HepG2 (cell line): ENCODE data around the gene UCN2. TPM values are rescaled to one million over a fixed set of nuclear protein-coding genes. Genes with fewer than 3 reads are reported as not detected.

ENCODE experiments used
- AHDC1 ChIP-seq: sonication (generic); formaldehyde crosslinking; IDR thresholded peaks from 2 replicates; pipeline ENCODE4 v1.5.1; 2020; ENCODE audit warnings: mild to moderate bottlenecking, missing genetic modification reagents, borderline replicate concordance
- AKAP8 ChIP-seq: sonication (generic); formaldehyde crosslinking; IDR thresholded peaks from 2 replicates; pipeline ENCODE4 v1.5.1; 2020; ENCODE audit warnings: mild to moderate bottlenecking, missing genetic modification reagents
- ARNT ChIP-seq: fragments of 450-650 bp; IDR thresholded peaks from 2 replicates; pipeline ENCODE4 v1.6.1; 2017
- ATF4 ChIP-seq, 2 experiments: fragments of 450-650 bp in 1 of 2; sonication (generic) in 1 of 2; formaldehyde crosslinking; IDR thresholded peaks; 2 replicates each; pipeline versions ENCODE4 v1.5.0 to v1.8.0; 2020 to 2022; ENCODE audit warnings: mild to moderate bottlenecking in 1 of 2, missing genetic modification reagents in 1 of 2
- ELF1 ChIP-seq: sonication (generic); formaldehyde crosslinking; IDR thresholded peaks from 2 replicates; pipeline ENCODE4 v1.4.0; 2020; ENCODE audit warnings: missing genetic modification reagents
- FOXP1 ChIP-seq, 2 experiments: fragments of 450-650 bp in 1 of 2; IDR thresholded peaks; 2 replicates each; pipeline ENCODE4 v1.6.1; 2017 to 2018; ENCODE audit warnings: antibody characterized with exemption in 1 of 2
- GTF3A ChIP-seq: sonication (generic); formaldehyde crosslinking; conservative IDR thresholded peaks from 2 replicates; pipeline ENCODE4 v1.4.0; 2020; ENCODE audit warnings: mild to moderate bottlenecking, missing genetic modification reagents
- HIVEP1 ChIP-seq: sonication (generic); formaldehyde crosslinking; IDR thresholded peaks from 2 replicates; pipeline ENCODE4 v1.4.0; 2020; ENCODE audit warnings: mild to moderate bottlenecking, missing genetic modification reagents
- HMGA1 ChIP-seq: sonication (generic); formaldehyde crosslinking; conservative IDR thresholded peaks from 2 replicates; pipeline ENCODE4 v1.4.0; 2020; ENCODE audit warnings: missing genetic modification reagents
- HNRNPL ChIP-seq: fragments of 200-400 bp; formaldehyde crosslinking; IDR thresholded peaks from 2 replicates; pipeline ENCODE4 v1.6.1; 2017; ENCODE audit warnings: mild to moderate bottlenecking, low read depth, low read length
- PCBP1 ChIP-seq: fragments of 200-400 bp; formaldehyde crosslinking; IDR thresholded peaks from 2 replicates; pipeline ENCODE4 v1.6.1; 2017; ENCODE audit warnings: mild to moderate bottlenecking, low read depth, low read length, borderline replicate concordance
- PTBP1 ChIP-seq: fragments of 200-400 bp; formaldehyde crosslinking; IDR thresholded peaks from 2 replicates; pipeline ENCODE4 v1.6.1; 2018; ENCODE audit warnings: low read length, low read depth; ENCODE audit not compliant: poor library complexity, severe bottlenecking
- RBFOX2 ChIP-seq: fragments of 200-400 bp; formaldehyde crosslinking; IDR thresholded peaks from 2 replicates; pipeline ENCODE4 v1.6.1; 2017; ENCODE audit warnings: low read depth, mild to moderate bottlenecking, low read length
- TEAD2 ChIP-seq: sonication (generic); formaldehyde crosslinking; IDR thresholded peaks from 2 replicates; pipeline ENCODE4 v1.9.0; 2021; ENCODE audit warnings: missing genetic modification reagents
- TERF1 ChIP-seq: sonication (generic); formaldehyde crosslinking; IDR thresholded peaks from 2 replicates; pipeline ENCODE4 v1.8.0; 2022; ENCODE audit warnings: mild to moderate bottlenecking, missing genetic modification reagents, moderate library complexity
- UBTF ChIP-seq: sonication (generic); formaldehyde crosslinking; IDR thresholded peaks from 2 replicates; pipeline ENCODE4 v1.4.0; 2020; ENCODE audit warnings: mild to moderate bottlenecking, missing genetic modification reagents
- YEATS4 ChIP-seq: sonication (generic); formaldehyde crosslinking; IDR thresholded peaks from 2 replicates; pipeline ENCODE4 v1.4.0; 2020; ENCODE audit warnings: missing genetic modification reagents, borderline replicate concordance
- ZNF431 ChIP-seq: sonication (generic); formaldehyde crosslinking; IDR thresholded peaks from 2 replicates; pipeline ENCODE4 v1.9.0; 2022; ENCODE audit warnings: missing genetic modification reagents, low read depth, mild to moderate bottlenecking, borderline replicate concordance
- ZNF766 ChIP-seq: sonication (generic); formaldehyde crosslinking; IDR thresholded peaks from 2 replicates; pipeline ENCODE4 v1.5.0; 2020; ENCODE audit warnings: missing genetic modification reagents, borderline replicate concordance
- polyA plus RNA-seq, 8 experiments: library from polyadenylated mRNA; depleted of rRNA in 3 of 8; stranded (reverse) in 7 of 8; unstranded in 1 of 8; fragments of >200 nt; fragmentation: Illumina TruSeq in 4 of 8; extraction: Trizol in 4 of 8; gene quantifications; 2 replicates each; pipeline versions ENCODE4 v1.2.1 to v1.2.3, GENCODE V29; 2011 to 2016; ENCODE audit warnings: low read depth in 4 of 8, missing spikeins in 1 of 8, mixed read lengths in 1 of 8; ENCODE audit not compliant: insufficient read depth in 1 of 8
- total RNA-seq, 5 experiments: library from RNA; depleted of rRNA; stranded (reverse); fragments of >200 nt; fragmentation: Illumina TruSeq; extraction: Trizol; gene quantifications; 2 replicates each; pipeline ENCODE4 v1.2.3, GENCODE V29; 2016; ENCODE audit warnings: low read depth in 1 of 5

Gene UCN2
- total and polyA plus RNA-seq, 2 of the 13 experiments (the other 11 are each of a cell fraction or from before 2014, with no cell fraction given), result 0.07 to 1.5 TPM

GRCh38 chr3:48556796-48557626, 6.6 kb downstream of the UCN2 start, which contains the start of gene PFKFB4 (continued):
- TF ChIP-seq AHDC1 (CRISPR knock-in tag) (no peak), HMGA1 (CRISPR knock-in tag) (no peak), HIVEP1 (CRISPR knock-in tag) (peak; percentile 68), ZNF431 (CRISPR knock-in tag) (0 out of 2 replicates have a peak, but pooled peaks have one; percentile 21), TEAD2 (no peak), UBTF (CRISPR knock-in tag) (peak; percentile 69), PCBP1 (no peak), TERF1 (CRISPR knock-in tag) (no peak), ARNT (no peak), RBFOX2 (peak; percentile 88), AKAP8 (CRISPR knock-in tag) (peak; percentile 82; the same call in 1 of the 2 replicates), ELF1 (peak; percentile 65), GTF3A (no peak), HNRNPL (no peak), ATF4 (CRISPR knock-in tag; IDR thresholded peaks at IDR 0.05) (no peak), YEATS4 (peak; percentile 94), FOXP1 (IDR thresholded peaks at IDR 0.05) (no peak), FOXP1 (CRISPR knock-in tag; IDR thresholded peaks at IDR 0.05) (peak; percentile 63; the same call in 1 of the 2 replicates), PTBP1 (no peak), ZNF766 (CRISPR knock-in tag) (0 out of 2 replicates have a peak, but pooled peaks have one; percentile 32)
